Urothelium cell line (cell line): ENCODE measurements around the gene GNPTAB.
"Not testable (repeated sequence)": the region's sequence is repeated elsewhere in the genome, so short reads cannot be mapped to it uniquely, and the experiment has no call there.

Source experiments
- DNase-seq: peaks from one replicate; pipeline ENCODE4 v3.0.0; 2011; ENCODE audit warnings: low spot score, mixed read lengths
- FAIRE-seq: peaks from 2 replicates; lab custom pipeline; 2011; peaks lifted over from hg19 to GRCh38; lab: Jason Lieb, UNC

Gene GNPTAB

DNA sequence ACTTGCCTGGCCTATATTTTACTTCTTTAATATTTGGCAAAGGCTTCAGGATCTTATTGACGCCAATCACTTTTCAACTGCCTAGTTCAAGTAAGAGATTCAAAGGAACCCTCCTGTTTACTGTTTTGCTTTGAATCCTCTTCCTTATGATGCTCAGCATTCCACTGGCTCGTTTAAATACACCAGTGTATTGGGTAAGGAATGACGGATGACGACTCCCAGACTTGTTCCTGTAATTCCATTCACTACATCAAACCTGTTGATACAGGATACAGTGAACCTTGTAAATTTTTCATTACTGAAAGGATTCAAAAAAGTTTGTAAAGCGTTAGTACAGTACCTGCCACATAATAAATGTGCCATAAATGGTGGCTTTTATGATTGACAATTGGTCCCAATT is 89.8 kb downstream of the GNPTAB start:
- FAIRE-seq (no peak), DNase-seq (no peak)

DNA sequence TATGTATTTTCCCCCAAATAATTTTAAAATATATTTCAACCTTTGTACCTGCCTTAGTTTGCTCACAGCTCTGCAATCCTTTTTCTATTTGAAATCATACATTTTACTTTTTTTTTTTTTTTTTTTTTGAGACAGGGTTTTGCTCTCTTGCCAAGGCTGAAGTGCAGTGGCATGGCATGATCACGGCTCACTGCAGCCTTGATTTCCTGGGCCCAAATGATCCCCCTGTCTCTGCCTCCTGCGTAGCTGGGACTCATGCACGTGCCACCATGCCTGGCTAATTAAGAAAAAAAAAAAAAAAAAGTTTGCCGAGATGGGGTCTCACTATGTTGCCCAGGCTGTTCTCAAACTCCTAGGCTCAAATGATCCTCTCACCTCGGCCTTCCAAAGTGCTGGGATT is 90.2 kb downstream of the GNPTAB start:
- DNase-seq (no peak), FAIRE-seq (no peak)

- FAIRE-seq (no peak), DNase-seq (no peak)
These were observed 91.7 kb downstream of the GNPTAB start, which contains the start of gene SYCP3 for GRCh38 chr12:101738920-101739665. SYCP3 (minus strand) TSS chr12:101739462; CDS start chr12:101737935, 1,527 bp downstream.

- no peak for FAIRE-seq
- DNase-seq, result no peak
These were observed 93.3 kb downstream of the GNPTAB start for GRCh38 chr12:101737476-101737875.

- DNase-seq, FAIRE-seq: not testable (repeated sequence)
These were observed 96.3 kb downstream of the GNPTAB start for GRCh38 chr12:101734482-101734881.

DNA sequence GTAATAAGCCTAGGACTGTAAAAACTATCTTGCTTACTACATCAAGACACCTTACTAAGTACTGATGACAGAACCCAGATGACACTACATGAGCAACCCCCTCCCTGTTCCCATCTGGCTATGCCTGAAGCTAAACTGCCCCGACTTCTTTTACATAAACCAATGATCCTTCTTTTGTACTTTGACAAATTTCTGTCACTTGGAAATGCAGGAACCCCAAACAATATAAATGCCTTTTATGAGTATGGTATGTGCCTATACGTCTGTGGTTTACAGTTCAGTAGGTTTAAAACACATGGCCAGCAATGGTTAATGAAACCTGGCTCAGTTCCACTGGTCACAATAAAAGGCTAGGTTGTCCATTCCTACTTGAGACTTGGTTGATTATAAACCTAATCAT is 97.6 kb downstream of the GNPTAB start:
- no peak for DNase-seq
- FAIRE-seq, result no peak

- DNase-seq (no peak), FAIRE-seq (no peak)
These were observed 98.4 kb downstream of the GNPTAB start for GRCh38 chr12:101732318-101732717.

DNA sequence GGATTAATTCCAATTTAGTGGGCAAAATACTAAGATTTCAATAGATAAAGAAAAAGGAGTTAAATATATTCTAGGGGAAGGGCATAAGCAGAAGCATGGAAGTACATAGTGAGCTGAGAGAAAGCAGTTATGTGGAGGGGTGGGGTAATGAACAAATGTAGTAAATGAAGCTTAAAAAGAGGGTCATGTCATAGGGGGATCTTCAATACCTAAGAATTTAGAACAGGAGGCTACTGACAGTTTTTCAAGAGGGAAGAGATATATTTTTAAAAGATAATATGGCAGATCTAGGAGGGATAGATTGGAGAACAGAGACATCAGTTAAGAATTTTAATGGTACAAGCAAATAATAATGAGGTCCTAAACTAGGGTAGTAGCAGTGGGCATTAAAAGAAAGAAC is 100.9 kb downstream of the GNPTAB start:
- FAIRE-seq (no peak), DNase-seq (no peak)

DNA sequence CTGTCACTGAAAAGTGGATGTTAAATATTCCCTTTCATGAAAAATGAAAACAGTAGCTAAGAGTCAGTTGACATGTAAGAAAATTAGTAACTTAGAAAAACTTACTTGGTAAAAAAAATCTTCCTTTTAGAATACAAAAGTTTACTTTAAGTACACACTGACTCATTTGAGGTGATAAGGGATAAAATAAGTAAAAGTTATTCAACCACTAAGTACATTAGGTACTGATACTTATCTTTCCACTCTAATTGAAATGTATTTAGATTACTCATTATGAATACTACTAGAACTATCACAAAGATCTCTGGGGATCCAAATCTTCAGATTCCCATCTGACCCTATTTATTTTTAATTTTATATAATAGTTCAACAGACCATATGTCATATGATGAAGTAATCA is 103.7 kb downstream of the GNPTAB start:
- DNase-seq (no peak), FAIRE-seq (no peak)

- DNase-seq (no peak), FAIRE-seq (no peak)
These were observed 108.4 kb downstream of the GNPTAB start for GRCh38 chr12:101722392-101722791.

DNA sequence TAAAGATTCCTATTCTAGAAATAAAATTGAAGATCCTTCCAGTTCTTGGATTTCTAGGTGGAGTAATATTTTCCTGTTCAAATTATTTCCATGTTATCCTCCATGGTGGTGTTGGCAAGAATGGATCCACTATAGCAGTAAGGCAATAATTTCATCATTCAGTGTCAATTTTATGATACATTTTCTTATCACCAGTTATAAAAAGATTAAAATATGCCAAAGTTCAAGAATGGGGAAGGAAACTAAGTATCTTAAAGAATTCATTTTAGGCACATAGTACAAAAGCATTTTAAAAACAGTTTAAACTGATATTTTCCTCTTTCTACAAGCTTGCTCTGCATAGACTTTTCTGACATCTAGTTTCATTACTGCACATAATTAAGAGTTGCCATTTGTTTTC is 110.6 kb downstream of the GNPTAB start:
- DNase-seq (no peak), FAIRE-seq (no peak)

DNA sequence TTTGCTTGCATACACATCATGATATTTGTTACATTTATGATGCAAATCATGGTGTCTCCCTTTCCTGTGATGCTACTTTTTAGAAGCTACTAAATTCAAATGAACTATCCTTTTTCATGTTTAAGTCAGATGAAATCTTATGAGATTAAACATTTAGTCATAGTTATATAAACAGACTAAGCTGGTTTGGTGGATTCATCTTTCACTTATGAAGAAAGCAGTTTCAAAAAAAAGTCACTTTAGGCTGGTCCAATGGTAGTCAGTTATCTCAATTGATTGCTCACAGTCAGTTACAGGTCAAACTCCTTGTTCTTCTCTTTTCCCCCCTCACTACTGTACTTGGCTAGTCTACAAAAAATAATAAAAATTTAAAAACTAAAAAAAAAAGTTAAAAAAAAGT is 111.2 kb downstream of the GNPTAB start:
- no peak for DNase-seq
- FAIRE-seq, result no peak

DNA sequence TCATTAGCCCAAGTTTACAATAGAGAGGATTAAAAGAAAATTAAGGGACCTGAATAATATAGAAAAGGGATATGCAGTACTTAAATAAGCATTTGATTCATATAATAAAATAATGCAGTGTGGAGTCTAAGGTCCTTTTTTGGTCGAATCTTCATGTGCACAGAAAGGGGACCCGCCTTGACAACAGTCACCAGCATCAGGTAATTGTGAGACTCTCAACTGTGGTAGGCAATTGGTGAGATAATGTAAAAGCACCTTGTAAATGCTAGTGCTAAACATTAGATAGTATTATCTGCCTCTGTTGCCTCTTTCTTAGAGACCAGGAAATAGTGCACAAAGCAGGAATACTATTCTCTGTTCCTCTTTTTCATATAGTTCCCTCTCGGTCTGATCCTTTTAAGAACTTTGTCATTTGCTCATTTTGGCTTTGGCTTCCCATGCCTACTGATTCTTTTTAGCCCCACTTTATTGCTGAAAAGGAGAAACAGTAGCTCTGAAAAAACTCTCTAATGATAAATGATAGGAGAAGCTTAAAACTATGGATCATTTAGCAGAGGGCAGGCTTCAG is 115.8 kb downstream of the GNPTAB start:
- FAIRE-seq, result no peak

GRCh38 chr12:101713930-101714329 is 116.8 kb downstream of the GNPTAB start:
- DNase-seq (no peak), FAIRE-seq (no peak)

More for the DNA sequence above, 115.8 kb downstream of the GNPTAB start:
- no peak for DNase-seq

GRCh38 chr12:101713059-101713682 is 117.6 kb downstream of the GNPTAB start:
- DNase-seq, result no peak
- no peak for FAIRE-seq

DNA sequence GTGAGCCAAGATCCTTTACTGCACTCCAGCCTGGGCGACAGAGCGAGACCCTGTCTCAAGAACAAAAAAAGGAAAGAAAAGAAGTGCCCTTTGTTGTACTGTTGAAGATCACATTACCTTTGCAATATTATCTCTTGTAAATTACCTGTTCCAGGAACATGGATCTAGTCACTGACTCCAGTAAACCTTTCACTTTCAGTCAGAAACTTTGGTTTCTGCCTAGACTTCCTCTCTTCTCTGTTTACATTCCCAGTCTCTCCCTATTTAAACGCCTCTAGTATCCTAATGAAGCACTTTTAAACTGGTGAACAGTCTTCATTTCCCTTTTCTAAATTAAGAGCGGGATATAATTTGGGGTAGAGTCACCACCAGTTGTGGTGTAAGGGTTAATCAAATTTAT is 120.5 kb downstream of the GNPTAB start:
- DNase-seq, result no peak
- FAIRE-seq, result no peak

DNA sequence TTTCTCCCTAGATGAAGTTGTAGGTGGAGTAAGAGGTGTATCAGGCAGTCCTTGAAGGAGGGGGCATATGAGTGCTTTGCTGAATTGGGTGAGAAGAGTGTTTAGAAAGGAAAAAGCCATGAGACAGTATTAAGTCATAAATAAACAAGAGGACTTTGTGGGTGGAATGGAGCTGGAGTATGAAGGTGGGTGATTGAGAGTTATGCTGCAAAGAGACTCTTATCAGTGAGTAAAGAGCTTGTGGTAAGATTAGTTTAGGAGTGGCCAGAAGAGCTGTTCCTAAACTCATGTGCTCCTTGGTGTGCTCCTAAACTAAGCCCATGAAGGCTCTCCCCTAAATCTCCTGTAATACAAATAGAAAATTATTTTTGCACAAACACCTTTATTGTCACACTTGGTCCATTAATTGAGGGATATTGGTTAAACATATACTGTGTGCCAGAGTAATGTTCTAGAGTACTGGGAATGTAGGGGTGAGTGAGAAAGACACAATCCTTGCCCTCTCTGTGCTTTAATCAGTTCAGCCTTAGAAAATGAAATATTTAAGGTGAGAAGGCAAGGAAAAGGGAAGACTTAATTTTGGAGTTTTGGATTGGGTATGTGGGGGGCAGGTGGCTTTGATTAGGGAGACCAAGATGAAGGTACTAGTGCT is 123.5 kb downstream of the GNPTAB start:
- DNase-seq (no peak), FAIRE-seq (no peak)

GRCh38 chr12:101706403-101706802 is 124.4 kb downstream of the GNPTAB start:
- DNase-seq (no peak), FAIRE-seq (no peak)

GRCh38 chr12:101703487-101703886 is 127.3 kb downstream of the GNPTAB start:
- no peak for FAIRE-seq
- no peak for DNase-seq

- DNase-seq, result no peak
These were observed 130.4 kb downstream of the GNPTAB start for GRCh38 chr12:101700299-101700820.

DNA sequence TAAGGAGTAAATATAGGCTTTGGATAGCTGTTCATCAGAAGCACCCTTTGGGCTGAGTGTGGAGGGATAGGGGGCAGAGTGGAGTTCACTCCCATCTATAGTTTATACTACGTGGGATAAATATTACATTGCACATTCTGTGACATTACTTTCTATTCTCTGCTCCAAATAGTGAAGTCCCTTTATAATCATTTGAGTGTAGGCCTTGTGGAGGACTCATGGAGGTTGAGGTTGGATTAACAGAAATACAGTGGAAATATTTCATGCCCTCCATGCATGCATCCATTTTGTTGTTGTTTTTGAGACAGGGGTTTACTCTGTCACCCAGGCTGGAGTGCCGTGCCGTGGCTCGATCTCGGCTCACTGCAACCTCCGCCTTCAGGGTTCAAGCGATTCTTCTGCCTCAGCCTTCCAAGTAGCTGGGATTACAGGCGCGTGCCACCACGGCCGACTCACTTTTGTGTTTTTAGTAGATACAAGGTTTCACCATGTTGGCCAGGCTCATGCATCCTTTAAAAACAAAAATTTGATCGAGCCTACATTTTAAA is 131.9 kb downstream of the GNPTAB start:
- DNase-seq (peak; percentile 5), FAIRE-seq (no peak)

More at GRCh38 chr12:101700299-101700820, 130.4 kb downstream of the GNPTAB start:
- no peak for FAIRE-seq
